H1 (cell line): ENCODE results near the gene PCDH18. TPM values are rescaled to one million over a fixed set of nuclear protein-coding genes. Genes with fewer than 3 reads are reported as not detected.
A peak's percentile ranks its signal among the peaks of the same experiment; 100 is the strongest.

ENCODE experiments used
- CTCF ChIA-PET: fragments of 300-600 bp; sonication (Branson Sonifier 250); formaldehyde crosslinking; loops from one replicate; lab custom pipeline; 2021; ENCODE audit not compliant: partially characterized antibody; lab: Charles Lee
- POLR2A ChIA-PET: fragments of 300-600 bp; sonication (Branson Sonifier 250); formaldehyde crosslinking; loops from one replicate; lab custom pipeline; 2021; ENCODE audit warnings: inconsistent platforms; ENCODE audit not compliant: partially characterized antibody; lab: Charles Lee
- DNase-seq, 2 experiments: peaks; one replicate each; pipeline versions ENCODE4 v3.0.0 to v3.0.0-alpha.2; 2010 to 2022; ENCODE audit warnings: low spot score in 2 of 2, low read depth in 1 of 2, mixed read lengths in 1 of 2
- FAIRE-seq: peaks from 2 replicates; lab custom pipeline; 2011; peaks lifted over from hg19 to GRCh38; lab: Jason Lieb, UNC
- H2AFZ ChIP-seq: 2 replicates; pipeline ENCODE4 v1.8.1; 2012; ENCODE audit warnings: low read length, inconsistent platforms
- H2AK5ac ChIP-seq: 2 replicates; pipeline ENCODE4 v1.6.1; 2013; ENCODE audit warnings: low read depth, low read length
- H2BK120ac ChIP-seq: replicated peaks from 2 replicates; pipeline ENCODE3; 2013; ENCODE audit warnings: low read depth, low read length, inconsistent platforms
- H2BK12ac ChIP-seq: 2 replicates; pipeline ENCODE4 v1.6.1; 2013; ENCODE audit warnings: low read depth, low read length
- H2BK15ac ChIP-seq: 2 replicates; pipeline ENCODE4 v1.6.1; 2013; ENCODE audit warnings: low read length
- H2BK20ac ChIP-seq: 2 replicates; pipeline ENCODE4 v1.6.1; 2013; ENCODE audit warnings: low read length
- H2BK5ac ChIP-seq: 2 replicates; pipeline ENCODE4 v1.6.1; 2013; ENCODE audit warnings: low read depth, low read length
- H3K14ac ChIP-seq: 2 replicates; pipeline ENCODE4 v1.6.1; 2013; ENCODE audit warnings: inconsistent platforms; ENCODE audit not compliant: insufficient read length
- H3K18ac ChIP-seq: 2 replicates; pipeline ENCODE4 v1.6.1; 2013; ENCODE audit warnings: low read length; ENCODE audit errors: extremely low read depth
- H3K23ac ChIP-seq: 2 replicates; pipeline ENCODE4 v1.6.1; 2013; ENCODE audit warnings: inconsistent platforms; ENCODE audit not compliant: insufficient read length
- H3K23me2 ChIP-seq: 2 replicates; pipeline ENCODE4 v1.6.1; 2013; ENCODE audit warnings: low read depth, low read length
- H3K27ac ChIP-seq: 2 replicates; pipeline ENCODE4 v1.6.1; 2011; ENCODE audit warnings: low read depth, low read length, inconsistent platforms
- H3K27me3 ChIP-seq, 4 experiments: replicated peaks in 1 of 4; 1 replicate in 1 of 4; 2 replicates in 3 of 4; pipeline versions ENCODE4 v1.6.1 to v1.8.1; 2011 to 2013; ENCODE audit warnings: low read length in 3 of 4, mild to moderate bottlenecking in 3 of 4, inconsistent platforms in 2 of 4, mixed read lengths in 2 of 4, moderate library complexity in 1 of 4; ENCODE audit not compliant: control insufficient read depth in 3 of 4, insufficient read depth in 3 of 4; ENCODE audit errors: extremely low read depth in 1 of 4
- H3K36me3 ChIP-seq, 4 experiments: 2 replicates each; pipeline versions ENCODE4 v1.6.1 to v1.8.1; 2011 to 2013; ENCODE audit warnings: mild to moderate bottlenecking in 4 of 4, low read length in 3 of 4, moderate library complexity in 2 of 4, control low read depth in 1 of 4, inconsistent platforms in 1 of 4; ENCODE audit not compliant: insufficient read depth in 4 of 4, control insufficient read depth in 2 of 4
- H3K4ac ChIP-seq: replicated peaks from 2 replicates; pipeline ENCODE3; 2013; ENCODE audit warnings: low read length, low read depth, mixed read lengths, inconsistent platforms; ENCODE audit not compliant: insufficient read length
- H3K4me1 ChIP-seq, 4 experiments: replicated peaks in 1 of 4; 1 replicate in 1 of 4; 2 replicates in 3 of 4; pipeline versions ENCODE4 v1.6.1 to v1.8.1; 2011 to 2013; ENCODE audit warnings: low read length in 3 of 4, inconsistent platforms in 2 of 4, mixed read lengths in 1 of 4; ENCODE audit not compliant: insufficient read depth in 4 of 4, control insufficient read depth in 3 of 4
- H3K4me2 ChIP-seq, 2 experiments: 2 replicates each; pipeline versions ENCODE4 v1.6.1 to v1.8.1; 2011 to 2013; ENCODE audit warnings: low read depth in 2 of 2, low read length in 2 of 2, control low read depth in 1 of 2, inconsistent platforms in 1 of 2, mild to moderate bottlenecking in 1 of 2; ENCODE audit not compliant: insufficient read depth in 1 of 2
- H3K4me3 ChIP-seq, 4 experiments: fragments of 200-600, 300-600 bp in 1 of 4; sonication (generic), shearing (Covaris generic), sonication (Bioruptor Twin) in 1 of 4; 2 replicates each; pipeline versions ENCODE4 v1.5.1 to v1.8.1; 2011 to 2016; ENCODE audit warnings: low read length in 4 of 4, low read depth in 3 of 4, control low read depth in 2 of 4, inconsistent platforms in 2 of 4, mild to moderate bottlenecking in 2 of 4, mixed read lengths in 1 of 4, moderate library complexity in 1 of 4; ENCODE audit not compliant: insufficient read depth in 2 of 4; ENCODE audit errors: extremely low read depth in 1 of 4
- H3K56ac ChIP-seq: replicated peaks from 2 replicates; pipeline ENCODE3; 2013; ENCODE audit warnings: low read depth, mild to moderate bottlenecking, mixed read lengths, low read length, inconsistent platforms; ENCODE audit not compliant: insufficient read length
- H3K79me1 ChIP-seq: 2 replicates; pipeline ENCODE4 v1.6.1; 2013; ENCODE audit warnings: low read depth, low read length, control low read depth
- H3K79me2 ChIP-seq, 2 experiments: 2 replicates each; pipeline versions ENCODE4 v1.6.1 to v1.8.1; 2012 to 2013; ENCODE audit warnings: low read length in 2 of 2, mild to moderate bottlenecking in 2 of 2, inconsistent platforms in 1 of 2; ENCODE audit not compliant: insufficient read depth in 2 of 2, control insufficient read depth in 1 of 2
- H3K9ac ChIP-seq, 4 experiments: replicated peaks in 1 of 4; 1 replicate in 1 of 4; 2 replicates in 3 of 4; pipeline versions ENCODE4 v1.6.1 to v1.8.1; 2011 to 2013; ENCODE audit warnings: low read depth in 3 of 4, low read length in 3 of 4, control low read depth in 2 of 4, mild to moderate bottlenecking in 2 of 4, moderate library complexity in 2 of 4, inconsistent platforms in 1 of 4; ENCODE audit errors: extremely low read depth in 1 of 4
- H3K9me3 ChIP-seq, 2 experiments: 2 replicates each; pipeline versions ENCODE4 v1.6.1 to v1.8.1; 2012 to 2013; ENCODE audit warnings: mild to moderate bottlenecking in 2 of 2, moderate library complexity in 2 of 2, control low read depth in 1 of 2, inconsistent platforms in 1 of 2, low read depth in 1 of 2, low read length in 1 of 2, mixed read lengths in 1 of 2; ENCODE audit not compliant: insufficient read depth in 2 of 2
- H4K20me1 ChIP-seq, 2 experiments: replicated peaks in 1 of 2; 2 replicates each; pipeline versions ENCODE3 to v1.8.1; 2011 to 2013; ENCODE audit warnings: inconsistent platforms in 2 of 2, low read length in 2 of 2, mild to moderate bottlenecking in 1 of 2; ENCODE audit not compliant: insufficient read depth in 2 of 2, control insufficient read depth in 1 of 2
- H4K5ac ChIP-seq: 2 replicates; pipeline ENCODE4 v1.6.1; 2013; ENCODE audit warnings: low read length, low read depth, mixed read lengths, inconsistent platforms; ENCODE audit not compliant: insufficient read length
- H4K8ac ChIP-seq: 2 replicates; pipeline ENCODE4 v1.8.0; 2013; ENCODE audit warnings: mild to moderate bottlenecking, moderate library complexity, low read length, inconsistent platforms; ENCODE audit not compliant: insufficient read depth; ENCODE audit errors: extremely low read depth
- H4K91ac ChIP-seq: replicated peaks from 2 replicates; pipeline ENCODE3; 2013; ENCODE audit warnings: low read length, mixed read lengths, inconsistent platforms; ENCODE audit not compliant: insufficient read length
- CEBPB ChIP-seq: IDR thresholded peaks from 2 replicates; pipeline ENCODE4 v1.6.1; 2012; ENCODE audit warnings: low read depth, low read length
- KDM5A ChIP-seq: fragments of 200-600 bp; IDR thresholded peaks from 2 replicates; pipeline ENCODE4 v1.7.1; 2012; ENCODE audit warnings: mild to moderate bottlenecking, low read length, inconsistent platforms, mixed read lengths
- POLR2A ChIP-seq, 2 experiments: IDR thresholded peaks; 1 replicate in 1 of 2; 2 replicates in 1 of 2; pipeline ENCODE4 v1.6.1; 2011; ENCODE audit warnings: low read depth in 2 of 2, low read length in 2 of 2, mild to moderate bottlenecking in 2 of 2; ENCODE audit errors: control extremely low read depth in 1 of 2
- TEAD4 ChIP-seq: IDR thresholded peaks from 2 replicates; pipeline ENCODE4 v1.6.1; 2012; ENCODE audit warnings: low read depth, low read length, inconsistent platforms, mixed read lengths
- WGBS, 2 experiments: shearing (Covaris generic) in 1 of 2; methylation state at CpG; one replicate each; pipeline versions ENCODE4 v1.1.6 to v1.1.7; 2013 to 2015; ENCODE audit warnings: low lambda C conversion rate in 2 of 2, mixed read lengths in 2 of 2, inconsistent platforms in 1 of 2, low coverage in 1 of 2, missing lambda C conversion rate in 1 of 2; ENCODE audit not compliant: insufficient replicate concordance in 2 of 2, insufficient coverage in 1 of 2, insufficient read length in 1 of 2; ENCODE audit errors: extremely low coverage in 1 of 2, missing lambda C conversion rate in 1 of 2; 5-methylcytosine and 5-hydroxymethylcytosine counted together
- polyA plus RNA-seq, 7 experiments: library from polyadenylated mRNA; depleted of rRNA in 3 of 7; stranded (reverse) in 5 of 7; unstranded in 2 of 7; fragments of >200 nt in 5 of 7; fragments of 200-250 nt in 2 of 7; gene quantifications; 1 replicate in 5 of 7; 2 replicates in 1 of 7; 4 replicates in 1 of 7; pipeline versions ENCODE4 v1.2.1 to v1.2.3, GENCODE V29; 2011 to 2013; ENCODE audit warnings: missing spikeins in 2 of 7, mixed read lengths in 2 of 7
- total RNA-seq: library from RNA; stranded (reverse); fragmentation: NEBNext Ultra II Directional; extraction: Animal tissue kit (Norgen Biotek cat#: 25700); gene quantifications from 2 replicates; pipeline ENCODE4 v1.2.1, GENCODE V29; 2021

Gene PCDH18
- total and polyA plus RNA-seq, 2 of the 8 experiments (the other 6 are each of a cell fraction or from before 2014, with no cell fraction given): 28.8 to 41.8 TPM

DNA sequence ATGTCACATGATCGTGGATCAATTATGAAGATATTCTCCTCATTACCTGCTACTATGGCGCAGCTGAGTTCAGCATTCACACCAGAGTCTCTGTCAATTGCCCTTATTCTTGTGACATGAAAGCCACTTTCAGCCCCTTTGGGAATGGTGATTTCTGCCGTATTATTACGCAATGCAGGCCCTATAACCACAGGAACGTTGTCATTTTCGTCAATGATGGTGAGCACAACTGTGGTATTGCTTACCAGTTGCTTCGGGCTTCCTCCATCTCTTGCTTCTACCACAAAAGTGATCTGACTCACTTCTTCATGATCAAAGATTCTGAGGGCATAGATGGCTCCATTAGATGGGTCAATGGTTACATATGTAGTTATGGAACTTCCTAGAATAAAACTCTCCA, 2.1 kb downstream of the PCDH18 start:
- H3K79me2 ChIP-seq: peaks cover 17 to 65% of the 10 kb centered on the region in 2 experiments; a peak in 3 of 4 replicates
- FAIRE-seq: no peak
- peaks cover 0 to 56% (median 27%) of the 10 kb centered on the region in 4 experiments; a peak in 6 of 8 replicates for H3K36me3 ChIP-seq
- H2BK5ac ChIP-seq: no peak overlapping the region
- POLR2A ChIA-PET: no interaction called here
- no peak overlapping the region for H3K18ac ChIP-seq
- no peaks in the 10 kb centered on the region for H3K27me3 ChIP-seq
- DNase-seq: no peak
- TF ChIP-seq TEAD4 (no peak), POLR2A (IDR thresholded peaks at IDR 0.05; ENCODE audit: control extremely low read depth in 1 of 2, low read depth in 2 of 2, low read length in 2 of 2) (no peak), CEBPB (peak; percentile 89), KDM5A (no peak)
- TF ChIP-seq, all 59 proteins: peak for 1
- H4K91ac ChIP-seq: no peak overlapping the region
- no peak overlapping the region for H3K14ac ChIP-seq
- no peak overlapping the region for H3K56ac ChIP-seq
- H3K9ac ChIP-seq: peak overlapping the region in 1 of 4 experiments; percentile 13; a peak in 1 of 7 replicates
- H2BK120ac ChIP-seq: no peak overlapping the region
- H3K9me3 ChIP-seq: no peaks in the 10 kb centered on the region
- H2BK20ac ChIP-seq: no peak overlapping the region
- no peak overlapping the region for H3K23ac ChIP-seq
- peaks cover 6 to 13% of the 10 kb centered on the region in 2 experiments for H4K20me1 ChIP-seq
- no peak overlapping the region for H4K5ac ChIP-seq
- no peak overlapping the region for H2AK5ac ChIP-seq
- peak overlapping the region; percentile 85 to 97 (median 93); a peak in 7 of 8 replicates for H3K4me3 ChIP-seq
- H3K4me2 ChIP-seq: peak overlapping the region; percentile 77 to 91
- peaks cover 2 to 21% (median 9%) of the 10 kb centered on the region in 4 experiments; a peak in 5 of 7 replicates for H3K4me1 ChIP-seq
- H2AFZ ChIP-seq: no peak overlapping the region
- H4K8ac ChIP-seq: no peak overlapping the region
- H3K23me2 ChIP-seq: no peaks in the 10 kb centered on the region
- WGBS, 2 experiments: 92% methylated on average over 7 of the region's 7 CpGs; no CpG with 5 or more reads in 1 of the 2 experiments
- no peak overlapping the region for H2BK12ac ChIP-seq
- H3K79me1 ChIP-seq: no peaks in the 10 kb centered on the region
- H3K4ac ChIP-seq: no peak overlapping the region
- no peak overlapping the region for H2BK15ac ChIP-seq
- CTCF ChIA-PET: interaction anchor here (1.0 to 1.8 kb wide), 3 partner anchors 83 to 406 kb away, joined by 3 to 5 read pairs (median 3); no protein-coding TSS in a partner anchor
- H3K27ac ChIP-seq: no peak overlapping the region
